OCI-LY7 (cell line): ENCODE results near the gene SLC43A2.

Source experiments
- CTCF ChIP-seq: fragments of 200-600 bp; sonication (generic); conservative IDR thresholded peaks from 2 replicates; pipeline ENCODE4 v1.5.1; 2014; ENCODE audit warnings: mild to moderate bottlenecking, antibody characterized with exemption, low read length, moderate library complexity, mixed read lengths
- EZH2phosphoT487 ChIP-seq: fragments of 200-600 bp; sonication (generic); IDR thresholded peaks from 2 replicates; pipeline ENCODE4 v1.6.1; 2018; ENCODE audit warnings: low read depth, borderline replicate concordance, mild to moderate bottlenecking, mixed run types, antibody characterized with exemption, low read length, moderate library complexity, mixed read lengths

GRCh38 chr17:1617620-1618174 is 10.9 kb downstream of the SLC43A2 start:
- TF ChIP-seq CTCF (no peak), EZH2phosphoT487 (no peak)
